ENCODE data around the gene CHRNA1. TPM values are rescaled to one million over a fixed set of nuclear protein-coding genes. Genes with fewer than 3 reads are reported as not detected.

CHRNA1 gene
- total RNA-seq, 2 donors from 2014 or later = 1.1 to 2.7 TPM

GRCh38 chr2:174792309-174793025, 28.2 kb upstream of the CHRNA1 start:
- Histone ChIP-seq H3K36me3 (no peaks in the 10 kb centered on the region), H3K27ac (no peak overlapping the region), H3K9ac (ENCODE audit: low read depth in 2 of 2, low read length in 2 of 2) (no peak overlapping the region), H3K4me3 (no peak overlapping the region), H3K4me1 (no peaks in the 10 kb centered on the region), H3K9me3 (no peaks in the 10 kb centered on the region), H3K27me3 (no peaks in the 10 kb centered on the region)
- intact Hi-C loops (cut with DNase I) = no loop called here
- DNase-seq = no peak
- TF ChIP-seq, protein P1, sequence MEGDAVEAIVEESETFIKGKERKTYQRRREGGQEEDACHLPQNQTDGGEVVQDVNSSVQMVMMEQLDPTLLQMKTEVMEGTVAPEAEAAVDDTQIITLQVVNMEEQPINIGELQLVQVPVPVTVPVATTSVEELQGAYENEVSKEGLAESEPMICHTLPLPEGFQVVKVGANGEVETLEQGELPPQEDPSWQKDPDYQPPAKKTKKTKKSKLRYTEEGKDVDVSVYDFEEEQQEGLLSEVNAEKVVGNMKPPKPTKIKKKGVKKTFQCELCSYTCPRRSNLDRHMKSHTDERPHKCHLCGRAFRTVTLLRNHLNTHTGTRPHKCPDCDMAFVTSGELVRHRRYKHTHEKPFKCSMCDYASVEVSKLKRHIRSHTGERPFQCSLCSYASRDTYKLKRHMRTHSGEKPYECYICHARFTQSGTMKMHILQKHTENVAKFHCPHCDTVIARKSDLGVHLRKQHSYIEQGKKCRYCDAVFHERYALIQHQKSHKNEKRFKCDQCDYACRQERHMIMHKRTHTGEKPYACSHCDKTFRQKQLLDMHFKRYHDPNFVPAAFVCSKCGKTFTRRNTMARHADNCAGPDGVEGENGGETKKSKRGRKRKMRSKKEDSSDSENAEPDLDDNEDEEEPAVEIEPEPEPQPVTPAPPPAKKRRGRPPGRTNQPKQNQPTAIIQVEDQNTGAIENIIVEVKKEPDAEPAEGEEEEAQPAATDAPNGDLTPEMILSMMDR (IDR thresholded peaks at IDR 0.05) = no peak

- H3K4me3 ChIP-seq = no peak overlapping the region
- no peaks in the 10 kb centered on the region for H3K4me1 ChIP-seq
- H3K9me3 ChIP-seq = no peaks in the 10 kb centered on the region
- intact Hi-C loops (cut with DNase I) = no loop called here
- H3K36me3 ChIP-seq = no peaks in the 10 kb centered on the region
- H3K27me3 ChIP-seq = no peaks in the 10 kb centered on the region
- no peak for DNase-seq
- TF ChIP-seq, protein P1 (IDR thresholded peaks at IDR 0.05) = no peak
- H3K27ac ChIP-seq = no peak overlapping the region
- no peak overlapping the region for H3K9ac ChIP-seq (ENCODE audit: low read depth in 2 of 2, low read length in 2 of 2)
Measured at GRCh38 chr2:174791746-174792280, 27.5 kb upstream of the CHRNA1 start.

- no peak overlapping the region for H3K4me3 ChIP-seq
- H3K36me3 ChIP-seq = no peaks in the 10 kb centered on the region
- DNase-seq = no peak
- no peaks in the 10 kb centered on the region for H3K27me3 ChIP-seq
- no peak overlapping the region for H3K27ac ChIP-seq
- H3K9ac ChIP-seq (ENCODE audit: low read depth in 2 of 2, low read length in 2 of 2) = no peak overlapping the region
- no peaks in the 10 kb centered on the region for H3K9me3 ChIP-seq
- H3K4me1 ChIP-seq = no peaks in the 10 kb centered on the region
- intact Hi-C loops (cut with DNase I) = no loop called here
- TF ChIP-seq, protein P1 (IDR thresholded peaks at IDR 0.05) = no peak
Measured at GRCh38 chr2:174791020-174791419, 26.7 kb upstream of the CHRNA1 start.

DNA sequence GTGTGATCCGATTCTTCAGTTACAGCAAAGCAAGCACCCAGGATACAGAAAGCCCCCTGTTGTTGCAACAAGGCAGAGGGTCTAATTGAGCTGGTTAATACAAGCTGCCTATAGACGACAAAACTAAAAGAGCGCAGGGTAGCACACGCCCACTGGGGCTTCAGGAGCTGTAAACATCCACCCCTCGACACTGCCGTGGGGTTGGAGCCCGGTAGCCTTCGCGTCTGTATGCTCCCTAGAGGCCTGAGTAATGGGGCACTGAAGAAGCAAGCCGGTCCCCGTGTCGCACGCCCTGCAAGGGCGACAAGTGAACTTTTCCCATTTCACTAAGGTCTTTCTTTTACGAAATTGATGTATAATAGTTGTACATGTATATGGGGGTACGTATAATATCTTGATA, 24.7 kb upstream of the CHRNA1 start:
- Histone ChIP-seq H3K27me3 (no peaks in the 10 kb centered on the region), H3K4me1 (no peaks in the 10 kb centered on the region), H3K36me3 (no peaks in the 10 kb centered on the region), H3K9me3 (no peaks in the 10 kb centered on the region), H3K9ac (ENCODE audit: low read depth in 2 of 2, low read length in 2 of 2) (no peak overlapping the region), H3K27ac (no peak overlapping the region), H3K4me3 (no peak overlapping the region)
- TF ChIP-seq, protein P1 (IDR thresholded peaks at IDR 0.05) = no peak
- no peak for DNase-seq
- intact Hi-C loops (cut with DNase I) = no loop called here

DNA sequence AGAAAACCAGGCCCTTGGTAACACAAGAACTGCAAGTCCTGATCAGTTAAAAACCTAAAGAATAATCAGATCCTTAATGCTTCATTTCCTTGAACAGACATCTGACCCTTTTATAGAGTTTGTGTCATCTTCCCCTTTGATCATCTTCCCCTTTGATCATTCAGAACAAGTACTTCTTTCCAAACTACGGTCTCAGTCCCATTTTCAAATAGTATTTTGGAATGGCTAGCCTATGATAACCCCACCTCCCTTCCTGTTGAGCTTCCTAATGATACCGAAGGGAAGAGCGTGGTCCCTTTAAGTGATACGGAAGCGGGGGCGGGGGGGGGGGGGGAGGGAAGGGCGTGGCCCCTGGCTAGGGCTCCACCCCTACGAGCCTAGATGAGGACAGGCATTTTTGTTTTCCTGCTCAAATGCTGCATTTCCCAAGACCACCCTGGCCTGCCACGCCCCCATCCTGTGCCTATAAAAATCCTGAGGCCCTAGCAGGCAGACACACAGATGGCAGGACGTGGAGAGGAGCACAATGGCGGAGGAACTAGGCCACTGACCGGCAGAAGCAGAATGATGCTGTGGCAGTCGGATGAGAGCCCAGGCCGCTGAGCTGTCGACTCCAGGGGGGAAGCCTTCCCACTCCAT, 24.1 kb upstream of the CHRNA1 start:
- no peak overlapping the region for H3K4me3 ChIP-seq
- intact Hi-C loops (cut with DNase I) = no loop called here
- H3K9ac ChIP-seq (ENCODE audit: low read depth in 2 of 2, low read length in 2 of 2) = no peak overlapping the region
- H3K4me1 ChIP-seq = no peaks in the 10 kb centered on the region
- H3K27me3 ChIP-seq = no peaks in the 10 kb centered on the region
- no peak overlapping the region for H3K27ac ChIP-seq
- TF ChIP-seq, protein P1 (IDR thresholded peaks at IDR 0.05) = no peak
- H3K36me3 ChIP-seq = no peaks in the 10 kb centered on the region
- DNase-seq = no peak
- H3K9me3 ChIP-seq = no peaks in the 10 kb centered on the region
